ENCODE measurements around the gene FYCO1. TPM values are rescaled to one million over a fixed set of nuclear protein-coding genes. Genes with fewer than 3 reads are reported as not detected.

The FYCO1 gene
- total RNA-seq, 1 experiment from 2014 or later: 15.4 TPM

GRCh38 chr3:45946875-45947274 lies 48.7 kb downstream of the FYCO1 start:
- peaks cover 28% of the 10 kb centered on the region; the same call in 1 of the 2 replicates for H3K36me3 ChIP-seq (ENCODE audit: low read depth, low read length)
- intact Hi-C loops (cut with micrococcal nuclease): loop anchor here (5.0 kb wide), 1 partner anchor 40 kb away; no protein-coding TSS in a partner anchor

DNA sequence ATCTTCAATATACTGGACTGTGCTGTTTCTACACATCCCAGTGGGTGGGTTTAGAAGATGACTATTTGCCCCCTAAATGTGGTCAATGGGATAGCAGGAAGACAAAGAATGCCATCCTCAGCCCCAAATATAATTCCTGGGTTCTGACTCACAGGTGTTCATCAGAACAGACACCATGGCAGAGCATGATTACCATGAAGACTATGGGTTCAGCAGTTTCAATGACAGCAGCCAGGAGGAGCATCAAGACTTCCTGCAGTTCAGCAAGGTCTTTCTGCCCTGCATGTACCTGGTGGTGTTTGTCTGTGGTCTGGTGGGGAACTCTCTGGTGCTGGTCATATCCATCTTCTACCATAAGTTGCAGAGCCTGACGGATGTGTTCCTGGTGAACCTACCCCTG lies 49.3 kb downstream of the FYCO1 start:
- H3K27ac ChIP-seq (ENCODE audit: low read length): no peak overlapping the region
- H3K4me1 ChIP-seq (ENCODE audit: insufficient read depth, low read length): peaks cover 14% of the 10 kb centered on the region
- H4K20me1 ChIP-seq (ENCODE audit: low read length): no peaks in the 10 kb centered on the region
- DNase-seq: peak; percentile 6
- H3K9me2 ChIP-seq (replicated peaks; ENCODE audit: low read length): no peaks in the 10 kb centered on the region
- H2AFZ ChIP-seq (ENCODE audit: low read length): no peak overlapping the region
- CTCF ChIA-PET: no interaction called here
- ATAC-seq: no peak
- peaks cover 25% of the 10 kb centered on the region; the same call in 1 of the 2 replicates for H3K36me3 ChIP-seq (ENCODE audit: low read depth, low read length)
- no peak overlapping the region for H3K9ac ChIP-seq (ENCODE audit: low read length)
- H3K4me2 ChIP-seq (ENCODE audit: low read length): no peak overlapping the region
- POLR2A ChIA-PET (ENCODE audit: unreplicated experiment): no interaction called here
- intact Hi-C loops (cut with micrococcal nuclease): loop anchor here (5.0 kb wide), 1 partner anchor 41 kb away; no protein-coding TSS in a partner anchor
- no peaks in the 10 kb centered on the region for H3K27me3 ChIP-seq (ENCODE audit: low read length)
- no peaks in the 10 kb centered on the region for H3K79me2 ChIP-seq (ENCODE audit: low read length)
- H3K9me3 ChIP-seq (ENCODE audit: low read length): no peaks in the 10 kb centered on the region
- no peaks in the 10 kb centered on the region for H3F3A ChIP-seq (ENCODE audit: low read length, unreplicated experiment)
- no peak for TF ChIP-seq EZH2phosphoT487 (IDR thresholded peaks at IDR 0.05; ENCODE audit: borderline replicate concordance, low read length)
- no peak overlapping the region for H3K4me3 ChIP-seq (ENCODE audit: low read length)
- BruUV-seq (replicated peaks): no TSS peak

More at GRCh38 chr3:45946875-45947274, 48.7 kb downstream of the FYCO1 start:
- Histone ChIP-seq H4K20me1 (ENCODE audit: low read length) (no peaks in the 10 kb centered on the region), H3K4me2 (ENCODE audit: low read length) (no peak overlapping the region), H3K27me3 (ENCODE audit: low read length) (no peaks in the 10 kb centered on the region), H3K27ac (ENCODE audit: low read length) (no peak overlapping the region), H2AFZ (ENCODE audit: low read length) (no peak overlapping the region), H3F3A (ENCODE audit: low read length, unreplicated experiment) (no peaks in the 10 kb centered on the region), H3K4me3 (ENCODE audit: low read length) (no peak overlapping the region), H3K79me2 (ENCODE audit: low read length) (no peaks in the 10 kb centered on the region), H3K9me2 (replicated peaks; ENCODE audit: low read length) (no peaks in the 10 kb centered on the region), H3K9me3 (ENCODE audit: low read length) (no peaks in the 10 kb centered on the region), H3K9ac (ENCODE audit: low read length) (no peak overlapping the region), H3K4me1 (ENCODE audit: insufficient read depth, low read length) (peaks cover 14% of the 10 kb centered on the region)
- TF ChIP-seq, protein P1, sequence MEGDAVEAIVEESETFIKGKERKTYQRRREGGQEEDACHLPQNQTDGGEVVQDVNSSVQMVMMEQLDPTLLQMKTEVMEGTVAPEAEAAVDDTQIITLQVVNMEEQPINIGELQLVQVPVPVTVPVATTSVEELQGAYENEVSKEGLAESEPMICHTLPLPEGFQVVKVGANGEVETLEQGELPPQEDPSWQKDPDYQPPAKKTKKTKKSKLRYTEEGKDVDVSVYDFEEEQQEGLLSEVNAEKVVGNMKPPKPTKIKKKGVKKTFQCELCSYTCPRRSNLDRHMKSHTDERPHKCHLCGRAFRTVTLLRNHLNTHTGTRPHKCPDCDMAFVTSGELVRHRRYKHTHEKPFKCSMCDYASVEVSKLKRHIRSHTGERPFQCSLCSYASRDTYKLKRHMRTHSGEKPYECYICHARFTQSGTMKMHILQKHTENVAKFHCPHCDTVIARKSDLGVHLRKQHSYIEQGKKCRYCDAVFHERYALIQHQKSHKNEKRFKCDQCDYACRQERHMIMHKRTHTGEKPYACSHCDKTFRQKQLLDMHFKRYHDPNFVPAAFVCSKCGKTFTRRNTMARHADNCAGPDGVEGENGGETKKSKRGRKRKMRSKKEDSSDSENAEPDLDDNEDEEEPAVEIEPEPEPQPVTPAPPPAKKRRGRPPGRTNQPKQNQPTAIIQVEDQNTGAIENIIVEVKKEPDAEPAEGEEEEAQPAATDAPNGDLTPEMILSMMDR (conservative IDR thresholded peaks at IDR 0.05; ENCODE audit: low read depth, low read length): no peak
- TF ChIP-seq EZH2phosphoT487 (IDR thresholded peaks at IDR 0.05; ENCODE audit: borderline replicate concordance, low read length) (no peak), EZH2 (IDR thresholded peaks at IDR 0.05; ENCODE audit: low read length, unreplicated experiment) (no peak)
- BruUV-seq (replicated peaks): no TSS peak
- ATAC-seq (no peak), DNase-seq (no peak)
- CTCF ChIA-PET: no interaction called here
- POLR2A ChIA-PET (ENCODE audit: unreplicated experiment): no interaction called here

- H3K79me2 ChIP-seq (ENCODE audit: low read length): no peaks in the 10 kb centered on the region
- no peak overlapping the region for H3K9ac ChIP-seq (ENCODE audit: low read length)
- peaks cover 18% of the 10 kb centered on the region for H3K4me1 ChIP-seq (ENCODE audit: insufficient read depth, low read length)
- intact Hi-C loops (cut with micrococcal nuclease): loop anchor here (5.0 kb wide), 1 partner anchor 42 kb away; no protein-coding TSS in a partner anchor
- H3K4me2 ChIP-seq (ENCODE audit: low read length): no peak overlapping the region
- BruUV-seq (replicated peaks): no TSS peak
- CTCF ChIA-PET: no interaction called here
- POLR2A ChIA-PET (ENCODE audit: unreplicated experiment): no interaction called here
- no peaks in the 10 kb centered on the region for H3K27me3 ChIP-seq (ENCODE audit: low read length)
- H2AFZ ChIP-seq (ENCODE audit: low read length): no peak overlapping the region
- no peaks in the 10 kb centered on the region for H4K20me1 ChIP-seq (ENCODE audit: low read length)
- no peak for TF ChIP-seq EZH2 (IDR thresholded peaks at IDR 0.05; ENCODE audit: low read length, unreplicated experiment)
- no peak for TF ChIP-seq EZH2phosphoT487 (IDR thresholded peaks at IDR 0.05; ENCODE audit: borderline replicate concordance, low read length)
- TF ChIP-seq, protein P1 (conservative IDR thresholded peaks at IDR 0.05; ENCODE audit: low read depth, low read length): no peak
- H3K27ac ChIP-seq (ENCODE audit: low read length): no peak overlapping the region
- H3K9me3 ChIP-seq (ENCODE audit: low read length): no peaks in the 10 kb centered on the region
- no peak for ATAC-seq
- H3K9me2 ChIP-seq (replicated peaks; ENCODE audit: low read length): no peaks in the 10 kb centered on the region
- no peak overlapping the region for H3K4me3 ChIP-seq (ENCODE audit: low read length)
- peaks cover 25% of the 10 kb centered on the region; the same call in 1 of the 2 replicates for H3K36me3 ChIP-seq (ENCODE audit: low read depth, low read length)
- no peaks in the 10 kb centered on the region for H3F3A ChIP-seq (ENCODE audit: low read length, unreplicated experiment)
- DNase-seq: no peak
Observed at GRCh38 chr3:45944830-45945620, 50.6 kb downstream of the FYCO1 start.

Measured in PC-3 (cell line).